Ovary (tissue), 9 donors: Measurements from ENCODE around the gene ENAH. TPM values are rescaled to one million over a fixed set of nuclear protein-coding genes. Genes with fewer than 3 reads are reported as not detected.

Experiments used
- DNase-seq, 5 donors: peaks; one replicate each; pipeline ENCODE4 v3.0.0-alpha.2; 2019 to 2020
- H3K27ac ChIP-seq, 2 donors: fragments of 200-600 bp; one replicate each; pipeline versions ENCODE4 v1.5.1 to v1.8.0; 2019 to 2022
- H3K27me3 ChIP-seq: fragments of 200-600 bp; one replicate; pipeline ENCODE4 v1.8.0; 2022
- H3K36me3 ChIP-seq: fragments of 200-600 bp; sonication (generic); one replicate; pipeline ENCODE4 v1.5.1; 2019
- H3K4me1 ChIP-seq: one replicate; pipeline ENCODE4 v1.8.1; 2013; ENCODE audit warnings: mild to moderate bottlenecking, moderate library complexity; ENCODE audit not compliant: insufficient read depth
- H3K4me3 ChIP-seq: fragments of 200-600 bp; sonication (generic); one replicate; pipeline ENCODE4 v1.5.1; 2017
- H3K9me3 ChIP-seq, 2 donors: fragments of 200-600 bp in 1 of 2; sonication (generic) in 1 of 2; one replicate each; pipeline versions ENCODE4 v1.5.1 to v1.8.1; 2013 to 2019; ENCODE audit warnings: mild to moderate bottlenecking in 1 of 2, moderate library complexity in 1 of 2
- CTCF ChIP-seq, 3 donors: fragments of 450-650 bp in 2 of 3; fragments of 200-600 bp in 1 of 3; IDR thresholded peaks; one replicate each; pipeline versions ENCODE4 v1.5.1 to v1.8.0; 2016 to 2022; ENCODE audit warnings: antibody characterized with exemption in 3 of 3, mild to moderate bottlenecking in 1 of 3
- EP300 ChIP-seq: sonication (generic); formaldehyde crosslinking; IDR thresholded peaks from one replicate; pipeline ENCODE4 v1.6.1; 2017; ENCODE audit warnings: antibody characterized with exemption
- POLR2A ChIP-seq: fragments of 450-650 bp; IDR thresholded peaks from one replicate; pipeline ENCODE4 v1.6.1; 2017; ENCODE audit warnings: antibody characterized with exemption, mild to moderate bottlenecking, moderate library complexity
- WGBS, 3 donors: extraction: QIAGEN DNeasy Blood & Tissue Kit in 1 of 3; methylation state at CpG; one replicate each; pipeline versions ENCODE4 v1.1.5 to v1.1.7; 2013 to 2017; 5-methylcytosine and 5-hydroxymethylcytosine counted together
- intact Hi-C, 4 donors: fragments of 100-400 bp; cut with DNase I; formaldehyde crosslinking; loops; one replicate each; pipeline versions ENCODE4 v1.11.0 to v1.15.1; 2022 to 2023
- polyA plus RNA-seq, 2 donors: library from polyadenylated mRNA; stranded (reverse); fragments of 200-250 nt in 1 of 2; fragments of 350-450 nt in 1 of 2; fragmentation: Illumina TruSeq in 1 of 2; extraction: RNeasy Lipid Tissue Mini Kit (QIAGEN cat#74804) in 1 of 2; gene quantifications; one replicate each; pipeline ENCODE4 v1.2.3, GENCODE V29; 2013 to 2014
- total RNA-seq, 7 donors: library from RNA; depleted of rRNA in 2 of 7; stranded (reverse); fragments of >200 nt in 2 of 7; fragmentation: NEBNext Ultra II Directional in 3 of 7; extraction: Animal tissue kit (Norgen Biotek cat#: 25700) in 3 of 7; gene quantifications; one replicate each; pipeline versions ENCODE4 v1.1.0 to v1.2.4, GENCODE V29; 2016 to 2023
- donor health status: DM: no; HTN: no; CAD: no; lungs with moderate emphysema.
- donor health status: DM: no; HTN: no; CAD: no.
- donor health status: Bipolar disorder and iron deficiency.
- donor health status: DM: yes; HTN: yes; CAD: no.
- donor health status: DM: no; HTN: no; CAD: no.
- donor health status: DM: yes; HTN: yes; CAD: no.

ENAH gene
- total and polyA plus RNA-seq, 9 donors, result 33.4 to 137 (median 88.6) TPM

GRCh38 chr1:225612287-225612686 lies 40.6 kb downstream of the ENAH start:
- H3K27me3 ChIP-seq, result no peaks in the 10 kb centered on the region
- TF ChIP-seq EP300, result no peak
- no peak for TF ChIP-seq POLR2A
- no peak for TF ChIP-seq CTCF (IDR thresholded peaks at IDR 0.05)
- intact Hi-C loops, result no loop called here
- peak overlapping the region in 1 of 2 donors; percentile 30 for H3K27ac ChIP-seq
- peaks cover 19% of the 10 kb centered on the region for H3K4me1 ChIP-seq
- DNase-seq, result peak in 1 of 5 donors; percentile 48
- no peak overlapping the region for H3K4me3 ChIP-seq
- no peaks in the 10 kb centered on the region for H3K9me3 ChIP-seq
- H3K36me3 ChIP-seq, result no peaks in the 10 kb centered on the region

GRCh38 chr1:225611537-225612223 lies 41.2 kb downstream of the ENAH start:
- WGBS, 3 donors, result 58 to 80% (median 75%) methylated on average over 7 of the region's 7 CpGs
- intact Hi-C loops, result no loop called here
- Histone ChIP-seq H3K4me1 (peaks cover 19% of the 10 kb centered on the region), H3K4me3 (no peak overlapping the region), H3K36me3 (no peaks in the 10 kb centered on the region), H3K27ac (peak overlapping the region in 1 of 2 donors; percentile 30), H3K27me3 (no peaks in the 10 kb centered on the region), H3K9me3 (no peaks in the 10 kb centered on the region)
- no peak for TF ChIP-seq POLR2A
- no peak for TF ChIP-seq CTCF (IDR thresholded peaks at IDR 0.05)
- TF ChIP-seq EP300, result no peak
- no peak for DNase-seq

GRCh38 chr1:225610539-225610938 lies 42.4 kb downstream of the ENAH start:
- WGBS, 3 donors, result 63 to 89% (median 75%) methylated on average over 5 of the region's 5 CpGs
- H3K4me1 ChIP-seq, result peaks cover 23% of the 10 kb centered on the region
- H3K9me3 ChIP-seq, result no peaks in the 10 kb centered on the region
- H3K27me3 ChIP-seq, result no peaks in the 10 kb centered on the region
- peak overlapping the region in 1 of 2 donors; percentile 30 for H3K27ac ChIP-seq
- no peak for DNase-seq
- intact Hi-C loops, result no loop called here
- no peaks in the 10 kb centered on the region for H3K36me3 ChIP-seq
- H3K4me3 ChIP-seq, result no peak overlapping the region
- TF ChIP-seq EP300 (no peak), CTCF (IDR thresholded peaks at IDR 0.05) (no peak), POLR2A (no peak)

- no peak for TF ChIP-seq CTCF (IDR thresholded peaks at IDR 0.05)
- TF ChIP-seq POLR2A, result no peak
- no peak for TF ChIP-seq EP300
- Histone ChIP-seq H3K27ac (peak overlapping the region; percentile 28 to 59), H3K27me3 (no peaks in the 10 kb centered on the region), H3K4me3 (no peak overlapping the region), H3K9me3 (no peaks in the 10 kb centered on the region), H3K4me1 (peaks cover 26% of the 10 kb centered on the region), H3K36me3 (no peaks in the 10 kb centered on the region)
- 54 to 67% (median 58%) methylated on average over 14 of the region's 14 CpGs for WGBS, 3 donors
- intact Hi-C loops, result no loop called here
- DNase-seq, result no peak
Observed at GRCh38 chr1:225608014-225608796, 44.7 kb downstream of the ENAH start.
